ENCODE data around the gene SGIP1. TPM values are rescaled to one million over a fixed set of nuclear protein-coding genes. Genes with fewer than 3 reads are reported as not detected.

SGIP1 gene
- total and polyA plus RNA-seq, 2 donors (not counting 3 experiments of a cell fraction or from before 2014, with no cell fraction given), result 30.9 to 68.9 TPM

DNA sequence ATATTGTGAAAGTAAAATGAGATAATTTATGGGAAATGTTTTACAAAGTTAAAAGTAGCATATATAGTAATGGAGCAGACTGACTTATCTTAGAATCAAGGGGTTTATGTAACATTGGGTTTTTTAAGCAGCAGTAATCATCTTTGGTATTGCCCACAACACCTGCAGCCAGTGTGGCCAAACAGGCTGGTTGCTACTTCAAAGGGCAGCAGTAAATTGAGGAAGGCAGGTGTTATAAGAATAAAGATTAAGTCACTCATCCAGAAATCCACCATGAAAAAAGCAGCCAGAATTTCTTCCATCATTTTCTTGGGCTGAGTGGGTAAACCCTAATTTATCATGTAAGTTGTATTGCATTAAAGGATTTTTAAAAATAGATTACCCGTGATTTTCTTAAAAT lies 235.0 kb downstream of the SGIP1 start:
- intact Hi-C loops (cut with micrococcal nuclease), result loop anchor here (5.0 to 10.0 kb wide), 2 partner anchors 228 to 736 kb away; no protein-coding TSS in a partner anchor
- CTCF ChIA-PET, result interaction anchor here (1.2 kb wide), 1 partner anchor 442 kb away, joined by 5 read pairs; no protein-coding TSS in a partner anchor
- no TSS peak for BruUV-seq (replicated peaks)

DNA sequence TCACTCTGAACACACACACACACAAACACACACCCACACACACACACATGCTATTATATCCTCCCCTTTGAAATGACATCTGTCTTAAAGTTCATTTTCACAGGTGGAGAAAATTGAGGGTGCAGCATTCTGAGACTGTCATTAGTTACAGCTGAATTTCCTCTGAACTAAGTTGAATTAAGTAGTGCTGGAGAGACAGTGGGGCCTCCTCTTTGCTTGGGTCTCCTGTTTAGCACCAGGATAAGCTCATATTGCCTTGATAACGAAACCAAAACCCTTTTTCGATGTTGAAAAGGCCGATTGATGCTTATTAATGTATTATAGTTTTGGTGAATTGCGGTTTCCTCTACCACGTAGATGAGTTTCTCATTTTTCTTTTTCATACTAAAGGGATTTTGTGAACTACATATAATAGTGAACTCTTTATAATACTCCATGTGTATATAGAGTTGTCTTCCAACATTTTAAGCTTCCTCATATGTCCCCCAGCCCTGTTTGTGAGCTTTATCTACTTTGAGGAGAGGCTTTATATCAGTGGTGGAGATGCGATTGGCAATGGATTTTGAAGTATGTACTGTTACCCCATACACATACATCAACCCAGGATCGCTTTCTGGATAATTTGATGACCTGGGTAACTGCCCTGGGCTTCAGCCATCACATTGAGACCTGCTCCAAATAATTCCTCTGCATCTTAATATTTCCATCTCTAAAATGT lies 235.7 kb downstream of the SGIP1 start:
- no TSS peak for BruUV-seq (replicated peaks)
- FAIRE-seq (no peak), DNase-seq (ENCODE audit: low read depth, low spot score) (no peak)
- Histone ChIP-seq H3K4me1 (ENCODE audit: control insufficient read depth, extremely low read depth, insufficient read depth, low read length) (no peaks in the 10 kb centered on the region), H3K79me2 (ENCODE audit: control insufficient read depth, insufficient read depth, low read length) (no peaks in the 10 kb centered on the region), H3K4me3 (replicated peaks in 1 of 3; ENCODE audit: insufficient read depth in 1 of 3, low read depth in 1 of 3, low read length in 3 of 3) (no peak overlapping the region), H3K27ac (ENCODE audit: insufficient read depth, low read depth, low read length) (no peak overlapping the region), H3K9me1 (replicated peaks; ENCODE audit: control insufficient read depth, extremely low read depth, insufficient read depth, low read length) (no peaks in the 10 kb centered on the region), H2AFZ (ENCODE audit: low read depth, low read length) (no peak overlapping the region), H3K36me3 (ENCODE audit: control insufficient read depth in 2 of 2, extremely low read depth in 1 of 2, insufficient read depth in 2 of 2, low read length in 2 of 2) (no peaks in the 10 kb centered on the region), H4K20me1 (replicated peaks; ENCODE audit: control insufficient read depth, extremely low read depth, insufficient read depth, low read length) (no peaks in the 10 kb centered on the region), H3K9ac (replicated peaks; ENCODE audit: extremely low read depth, insufficient read depth, low read length) (no peak overlapping the region), H3K4me2 (ENCODE audit: insufficient read depth, low read length) (no peak overlapping the region), H3K27me3 (ENCODE audit: control insufficient read depth in 2 of 2, insufficient read depth in 2 of 2, low read length in 2 of 2) (no peaks in the 10 kb centered on the region), H3K9me3 (replicated peaks; ENCODE audit: control insufficient read depth, insufficient read depth, low read length) (no peaks in the 10 kb centered on the region)
- intact Hi-C loops (cut with micrococcal nuclease) (loop anchor here (5.0 to 10.0 kb wide), 2 partner anchors 228 to 735 kb away; no protein-coding TSS in a partner anchor), dilution Hi-C loops (cut with MboI; ENCODE audit: extremely low pct_ligation_motif_present, low sequenced_read_pairs) (no loop called here)
- TF ChIP-seq, protein P1, sequence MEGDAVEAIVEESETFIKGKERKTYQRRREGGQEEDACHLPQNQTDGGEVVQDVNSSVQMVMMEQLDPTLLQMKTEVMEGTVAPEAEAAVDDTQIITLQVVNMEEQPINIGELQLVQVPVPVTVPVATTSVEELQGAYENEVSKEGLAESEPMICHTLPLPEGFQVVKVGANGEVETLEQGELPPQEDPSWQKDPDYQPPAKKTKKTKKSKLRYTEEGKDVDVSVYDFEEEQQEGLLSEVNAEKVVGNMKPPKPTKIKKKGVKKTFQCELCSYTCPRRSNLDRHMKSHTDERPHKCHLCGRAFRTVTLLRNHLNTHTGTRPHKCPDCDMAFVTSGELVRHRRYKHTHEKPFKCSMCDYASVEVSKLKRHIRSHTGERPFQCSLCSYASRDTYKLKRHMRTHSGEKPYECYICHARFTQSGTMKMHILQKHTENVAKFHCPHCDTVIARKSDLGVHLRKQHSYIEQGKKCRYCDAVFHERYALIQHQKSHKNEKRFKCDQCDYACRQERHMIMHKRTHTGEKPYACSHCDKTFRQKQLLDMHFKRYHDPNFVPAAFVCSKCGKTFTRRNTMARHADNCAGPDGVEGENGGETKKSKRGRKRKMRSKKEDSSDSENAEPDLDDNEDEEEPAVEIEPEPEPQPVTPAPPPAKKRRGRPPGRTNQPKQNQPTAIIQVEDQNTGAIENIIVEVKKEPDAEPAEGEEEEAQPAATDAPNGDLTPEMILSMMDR (IDR thresholded peaks at IDR 0.05; ENCODE audit: extremely low read depth in 1 of 2, insufficient read depth in 1 of 2, low read depth in 1 of 2, low read length in 2 of 2), result no peak
- TF ChIP-seq POLR2AphosphoS5 (IDR thresholded peaks at IDR 0.05; ENCODE audit: insufficient read depth, low read depth, low read length) (no peak), POLR2A (IDR thresholded peaks at IDR 0.05; ENCODE audit: low read depth, low read length) (no peak), MYC (IDR thresholded peaks at IDR 0.05; ENCODE audit: low read depth, low read length) (no peak), JUN (IDR thresholded peaks at IDR 0.05; ENCODE audit: borderline replicate concordance, insufficient read depth, insufficient read length, low read depth) (no peak), GATA2 (IDR thresholded peaks at IDR 0.05; ENCODE audit: insufficient read depth, insufficient read length, low read depth, low read length) (no peak), EZH2 (IDR thresholded peaks at IDR 0.05; ENCODE audit: borderline replicate concordance, low read depth, low read length, severe bottlenecking) (no peak), FOS (IDR thresholded peaks at IDR 0.05; ENCODE audit: borderline replicate concordance, insufficient read depth, low read length) (no peak), MAX (IDR thresholded peaks at IDR 0.05; ENCODE audit: insufficient read depth, insufficient read length) (no peak)
- CTCF ChIA-PET, result interaction anchor here (1.2 to 1.3 kb wide), 2 partner anchors 380 to 442 kb away, joined by 4 to 5 read pairs; no protein-coding TSS in a partner anchor
- POLR2A ChIA-PET, result no interaction called here

More for the DNA sequence above, 235.0 kb downstream of the SGIP1 start:
- Histone ChIP-seq H2AFZ (ENCODE audit: low read depth, low read length) (no peak overlapping the region), H4K20me1 (replicated peaks; ENCODE audit: control insufficient read depth, extremely low read depth, insufficient read depth, low read length) (no peaks in the 10 kb centered on the region), H3K4me1 (ENCODE audit: control insufficient read depth, extremely low read depth, insufficient read depth, low read length) (no peaks in the 10 kb centered on the region), H3K9me1 (replicated peaks; ENCODE audit: control insufficient read depth, extremely low read depth, insufficient read depth, low read length) (no peaks in the 10 kb centered on the region), H3K9me3 (replicated peaks; ENCODE audit: control insufficient read depth, insufficient read depth, low read length) (no peaks in the 10 kb centered on the region), H3K27ac (ENCODE audit: insufficient read depth, low read depth, low read length) (no peak overlapping the region), H3K4me3 (replicated peaks in 1 of 3; ENCODE audit: insufficient read depth in 1 of 3, low read depth in 1 of 3, low read length in 3 of 3) (no peak overlapping the region), H3K4me2 (ENCODE audit: insufficient read depth, low read length) (no peak overlapping the region), H3K9ac (replicated peaks; ENCODE audit: extremely low read depth, insufficient read depth, low read length) (no peak overlapping the region), H3K36me3 (ENCODE audit: control insufficient read depth in 2 of 2, extremely low read depth in 1 of 2, insufficient read depth in 2 of 2, low read length in 2 of 2) (no peaks in the 10 kb centered on the region), H3K27me3 (ENCODE audit: control insufficient read depth in 2 of 2, insufficient read depth in 2 of 2, low read length in 2 of 2) (no peaks in the 10 kb centered on the region), H3K79me2 (ENCODE audit: control insufficient read depth, insufficient read depth, low read length) (no peaks in the 10 kb centered on the region)
- DNase-seq (ENCODE audit: low read depth, low spot score) (no peak), FAIRE-seq (no peak)
- TF ChIP-seq MAX (IDR thresholded peaks at IDR 0.05; ENCODE audit: insufficient read depth, insufficient read length) (no peak), POLR2AphosphoS5 (IDR thresholded peaks at IDR 0.05; ENCODE audit: insufficient read depth, low read depth, low read length) (no peak), GATA2 (IDR thresholded peaks at IDR 0.05; ENCODE audit: insufficient read depth, insufficient read length, low read depth, low read length) (no peak), POLR2A (IDR thresholded peaks at IDR 0.05; ENCODE audit: low read depth, low read length) (no peak), JUN (IDR thresholded peaks at IDR 0.05; ENCODE audit: borderline replicate concordance, insufficient read depth, insufficient read length, low read depth) (no peak)
- POLR2A ChIA-PET, result no interaction called here
- dilution Hi-C loops (cut with MboI; ENCODE audit: extremely low pct_ligation_motif_present, low sequenced_read_pairs), result no loop called here
